ENCODE measurements around the gene SYNM.

Gene SYNM

DNA sequence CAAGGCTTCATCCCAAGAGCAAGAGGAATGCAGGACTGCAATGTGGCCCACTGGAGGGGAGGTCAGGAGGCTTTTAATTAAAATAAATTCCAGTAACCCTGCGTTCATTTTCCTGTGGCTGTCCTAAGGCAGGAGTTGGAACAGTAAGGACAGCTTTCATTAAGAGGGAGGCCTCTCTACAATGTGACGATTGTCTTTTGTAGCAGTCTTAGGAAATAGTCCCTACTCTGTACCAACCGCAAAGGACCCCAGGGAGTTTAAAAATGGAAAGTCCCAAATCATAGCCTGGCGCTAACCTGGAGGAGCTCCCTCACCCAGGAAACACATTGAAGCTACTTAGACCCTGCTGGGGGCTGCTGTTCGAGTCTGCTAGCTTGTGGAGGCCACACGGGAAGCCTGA lies 62.8 kb downstream of the SYNM start:
- H3K4me3 Mint-ChIP-seq, result no peak overlapping the region
- peaks cover 13% of the 10 kb centered on the region for H3K4me1 Mint-ChIP-seq (ENCODE audit: low read depth)
- DNase-seq, result no peak
- no peaks in the 10 kb centered on the region for H3K36me3 Mint-ChIP-seq (ENCODE audit: low read depth)
- no peak overlapping the region for H3K27ac Mint-ChIP-seq
- H3K9me3 Mint-ChIP-seq, result no peaks in the 10 kb centered on the region
- no peaks in the 10 kb centered on the region for H3K27me3 Mint-ChIP-seq

- Mint-ChIP-seq H3K4me3 (no peak overlapping the region), H3K36me3 (ENCODE audit: low read depth) (no peaks in the 10 kb centered on the region), H3K9me3 (no peaks in the 10 kb centered on the region)
These were observed 64.0 kb downstream of the SYNM start for GRCh38 chr15:99168601-99169580.

DNA sequence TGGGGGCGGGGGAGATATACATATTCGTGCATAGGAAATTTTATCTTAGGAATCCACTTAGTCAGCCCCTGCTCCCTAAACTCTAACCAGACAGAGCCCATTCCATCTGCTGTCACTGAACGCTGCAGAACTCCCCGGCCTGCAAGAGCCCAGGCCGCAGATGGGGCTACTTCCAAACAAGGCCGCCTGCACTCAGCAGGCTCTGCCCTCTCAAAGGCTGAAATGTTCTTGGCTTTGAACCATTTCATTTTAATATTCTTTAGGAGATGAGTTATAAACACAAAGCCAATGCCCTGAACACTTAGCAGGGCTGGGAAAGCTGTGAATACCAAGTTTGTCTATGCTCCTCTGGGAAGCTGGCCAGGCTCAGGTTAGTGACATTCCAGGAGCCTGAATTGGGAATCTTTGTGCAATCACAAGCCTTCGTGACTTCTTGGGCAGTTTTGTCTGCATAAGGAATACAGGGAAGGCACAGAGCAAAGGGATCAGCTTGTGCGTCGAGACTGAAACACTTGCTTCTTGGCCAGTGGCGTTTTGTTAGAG lies 65.0 kb downstream of the SYNM start:
- H3K9me3 Mint-ChIP-seq, result no peaks in the 10 kb centered on the region
- no peaks in the 10 kb centered on the region for H3K36me3 Mint-ChIP-seq (ENCODE audit: low read depth)
- no peaks in the 10 kb centered on the region for H3K4me1 Mint-ChIP-seq (ENCODE audit: low read depth)
- H3K4me3 Mint-ChIP-seq, result no peak overlapping the region
- H3K27me3 Mint-ChIP-seq, result no peaks in the 10 kb centered on the region
- H3K27ac Mint-ChIP-seq, result no peak overlapping the region
- DNase-seq, result no peak

More at GRCh38 chr15:99168601-99169580, 64.0 kb downstream of the SYNM start:
- Mint-ChIP-seq H3K27me3 (no peaks in the 10 kb centered on the region), H3K4me1 (ENCODE audit: low read depth) (peaks cover 4% of the 10 kb centered on the region), H3K27ac (no peak overlapping the region)
- DNase-seq, result no peak

- Mint-ChIP-seq H3K36me3 (ENCODE audit: low read depth) (no peaks in the 10 kb centered on the region), H3K27ac (no peak overlapping the region), H3K4me3 (no peak overlapping the region), H3K27me3 (no peaks in the 10 kb centered on the region), H3K9me3 (no peaks in the 10 kb centered on the region), H3K4me1 (ENCODE audit: low read depth) (no peaks in the 10 kb centered on the region)
- DNase-seq, result no peak
These were observed 65.7 kb downstream of the SYNM start for GRCh38 chr15:99170476-99171065.

GRCh38 chr15:99172171-99172570 lies 67.3 kb downstream of the SYNM start:
- no peaks in the 10 kb centered on the region for H3K27me3 Mint-ChIP-seq
- no peak for DNase-seq
- no peaks in the 10 kb centered on the region for H3K36me3 Mint-ChIP-seq (ENCODE audit: low read depth)
- no peak overlapping the region for H3K4me3 Mint-ChIP-seq
- no peaks in the 10 kb centered on the region for H3K4me1 Mint-ChIP-seq (ENCODE audit: low read depth)
- no peak overlapping the region for H3K27ac Mint-ChIP-seq
- no peaks in the 10 kb centered on the region for H3K9me3 Mint-ChIP-seq

DNA sequence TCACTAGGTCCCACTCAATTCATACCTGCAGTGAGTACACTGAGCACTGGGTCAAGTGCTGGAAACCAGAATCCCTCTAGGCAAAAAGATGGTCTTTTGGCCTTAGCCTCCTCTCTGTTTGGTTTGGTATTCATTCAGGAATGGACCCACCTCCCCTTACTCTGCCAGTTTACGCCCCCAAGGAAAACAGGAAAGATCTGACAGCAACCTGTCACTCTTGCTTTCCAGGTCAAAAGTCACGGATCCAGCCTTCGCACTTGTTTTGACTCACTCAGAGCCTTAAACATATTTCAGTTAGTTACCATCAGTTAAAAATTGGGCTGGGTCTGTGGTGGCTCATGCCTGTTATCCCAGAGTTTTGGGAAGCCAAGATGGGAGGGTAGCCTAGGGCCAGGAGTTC lies 68.1 kb downstream of the SYNM start:
- DNase-seq, result no peak
- no peaks in the 10 kb centered on the region for H3K9me3 Mint-ChIP-seq
- H3K27me3 Mint-ChIP-seq, result no peaks in the 10 kb centered on the region
- H3K4me1 Mint-ChIP-seq (ENCODE audit: low read depth), result no peaks in the 10 kb centered on the region
- H3K4me3 Mint-ChIP-seq, result no peak overlapping the region
- H3K27ac Mint-ChIP-seq, result no peak overlapping the region
- H3K36me3 Mint-ChIP-seq (ENCODE audit: low read depth), result no peaks in the 10 kb centered on the region

- Mint-ChIP-seq H3K27ac (no peak overlapping the region), H3K27me3 (no peaks in the 10 kb centered on the region), H3K4me3 (no peak overlapping the region), H3K9me3 (no peaks in the 10 kb centered on the region), H3K4me1 (ENCODE audit: low read depth) (no peaks in the 10 kb centered on the region), H3K36me3 (ENCODE audit: low read depth) (no peaks in the 10 kb centered on the region)
- no peak for DNase-seq
These were observed 69.9 kb downstream of the SYNM start for GRCh38 chr15:99174567-99175395.

GRCh38 chr15:99176757-99177156 lies 71.9 kb downstream of the SYNM start:
- Mint-ChIP-seq H3K4me3 (no peak overlapping the region), H3K27ac (no peak overlapping the region), H3K9me3 (no peaks in the 10 kb centered on the region), H3K4me1 (ENCODE audit: low read depth) (no peaks in the 10 kb centered on the region), H3K27me3 (no peaks in the 10 kb centered on the region), H3K36me3 (ENCODE audit: low read depth) (no peaks in the 10 kb centered on the region)
- no peak for DNase-seq

- H3K9me3 Mint-ChIP-seq, result no peaks in the 10 kb centered on the region
- no peak for DNase-seq
- no peaks in the 10 kb centered on the region for H3K27me3 Mint-ChIP-seq
- no peak overlapping the region for H3K27ac Mint-ChIP-seq
- H3K36me3 Mint-ChIP-seq (ENCODE audit: low read depth), result no peaks in the 10 kb centered on the region
- H3K4me3 Mint-ChIP-seq, result no peak overlapping the region
- no peaks in the 10 kb centered on the region for H3K4me1 Mint-ChIP-seq (ENCODE audit: low read depth)
These were observed 72.8 kb downstream of the SYNM start for GRCh38 chr15:99177679-99178078.

GRCh38 chr15:99180086-99180963 lies 75.4 kb downstream of the SYNM start:
- Mint-ChIP-seq H3K4me1 (ENCODE audit: low read depth) (no peaks in the 10 kb centered on the region), H3K36me3 (ENCODE audit: low read depth) (no peaks in the 10 kb centered on the region), H3K4me3 (no peak overlapping the region), H3K9me3 (no peaks in the 10 kb centered on the region), H3K27ac (no peak overlapping the region), H3K27me3 (peaks cover 3% of the 10 kb centered on the region)
- no peak for DNase-seq

- Mint-ChIP-seq H3K9me3 (no peaks in the 10 kb centered on the region), H3K4me1 (ENCODE audit: low read depth) (no peaks in the 10 kb centered on the region), H3K27me3 (peaks cover 3% of the 10 kb centered on the region), H3K27ac (no peak overlapping the region), H3K36me3 (ENCODE audit: low read depth) (no peaks in the 10 kb centered on the region), H3K4me3 (no peak overlapping the region)
- no peak for DNase-seq
These were observed 76.1 kb downstream of the SYNM start for GRCh38 chr15:99180964-99181306.

- H3K4me1 Mint-ChIP-seq (ENCODE audit: low read depth), result no peaks in the 10 kb centered on the region
- peaks cover 3% of the 10 kb centered on the region for H3K27me3 Mint-ChIP-seq
- no peak overlapping the region for H3K27ac Mint-ChIP-seq
- H3K9me3 Mint-ChIP-seq, result no peaks in the 10 kb centered on the region
- H3K36me3 Mint-ChIP-seq (ENCODE audit: low read depth), result no peaks in the 10 kb centered on the region
- DNase-seq, result no peak
- H3K4me3 Mint-ChIP-seq, result no peak overlapping the region
These were observed 76.7 kb downstream of the SYNM start for GRCh38 chr15:99181545-99181971.

GRCh38 chr15:99182791-99183190 lies 77.9 kb downstream of the SYNM start:
- Mint-ChIP-seq H3K36me3 (ENCODE audit: low read depth) (no peaks in the 10 kb centered on the region), H3K27ac (no peak overlapping the region), H3K27me3 (peaks cover 4% of the 10 kb centered on the region), H3K4me3 (no peak overlapping the region), H3K4me1 (ENCODE audit: low read depth) (no peaks in the 10 kb centered on the region), H3K9me3 (no peaks in the 10 kb centered on the region)
- no peak for DNase-seq
